Neural crest cell (in vitro differentiated cells): ENCODE measurements around the gene CAPNS1. TPM values are rescaled to one million over a fixed set of nuclear protein-coding genes. Genes with fewer than 3 reads are reported as not detected.

Experiments used
- DNase-seq: peaks from one replicate; pipeline ENCODE4 v3.0.0; 2021; ENCODE audit warnings: low read depth, mixed read lengths, low spot score
- H3K27ac Mint-ChIP-seq: one replicate; pipeline ENCODE4 v1.8.0; 2021; ENCODE audit warnings: mild to moderate bottlenecking, mixed read lengths; ENCODE audit not compliant: unreplicated experiment
- H3K27me3 Mint-ChIP-seq: 2 replicates; pipeline ENCODE4 v1.8.0; 2021; ENCODE audit warnings: low read depth, mild to moderate bottlenecking, mixed read lengths
- H3K36me3 Mint-ChIP-seq: 2 replicates; pipeline ENCODE4 v1.8.0; 2021; ENCODE audit warnings: low read depth, mild to moderate bottlenecking, mixed read lengths
- H3K4me1 Mint-ChIP-seq: 2 replicates; pipeline ENCODE4 v1.8.0; 2021; ENCODE audit warnings: mixed read lengths
- H3K4me3 Mint-ChIP-seq: one replicate; pipeline ENCODE4 v1.8.0; 2021; ENCODE audit warnings: mild to moderate bottlenecking, mixed read lengths
- H3K9me3 Mint-ChIP-seq: 2 replicates; pipeline ENCODE4 v1.8.0; 2021; ENCODE audit warnings: mixed read lengths
- total RNA-seq: library from RNA; stranded (reverse); gene quantifications from 2 replicates; pipeline ENCODE4 v1.2.1, GENCODE V29; 2021
- TF ChIP-seq, protein P1 (sequence below): fragments of 200-600 bp; sonication (generic); conservative IDR thresholded peaks from 2 replicates; pipeline ENCODE4 v1.5.0; 2021; ENCODE audit warnings: antibody characterized with exemption, mild to moderate bottlenecking

Gene CAPNS1
- total RNA-seq, 1 donor from 2014 or later: 321 TPM

DNA sequence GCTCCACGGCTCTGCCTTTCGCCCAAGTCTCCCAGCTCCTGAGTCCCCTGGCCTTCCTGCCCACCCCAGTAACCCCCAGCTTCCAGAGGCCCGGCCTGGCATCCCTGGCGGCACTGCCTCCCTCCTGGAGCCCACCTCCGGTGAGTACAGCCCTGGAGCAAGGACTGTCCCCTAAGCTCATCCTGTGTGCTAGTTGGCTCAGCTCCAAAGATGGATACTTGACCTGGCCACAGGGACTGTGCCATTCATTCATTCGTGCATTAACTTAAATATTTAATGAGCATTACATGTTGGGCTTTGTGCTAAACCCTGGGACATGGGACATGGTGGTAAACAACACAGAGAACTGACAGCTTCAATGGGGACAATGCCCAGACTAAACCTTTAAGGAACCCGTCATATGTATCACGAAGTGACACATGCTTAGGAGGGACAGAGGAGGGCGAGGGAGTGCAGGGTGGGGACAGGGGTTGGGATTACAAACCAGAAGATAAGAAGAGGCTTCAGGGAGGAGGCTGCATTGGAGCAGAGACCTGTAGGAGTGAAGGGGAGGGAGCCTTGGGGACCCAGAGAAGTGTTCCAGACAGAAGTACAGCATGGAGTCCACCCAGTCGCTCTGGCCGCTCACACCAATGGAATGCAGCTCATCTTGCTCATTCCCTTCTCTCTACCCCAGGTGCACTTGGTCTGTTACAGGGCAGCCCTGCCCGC is 35.9 kb upstream of the CAPNS1 start:
- TF ChIP-seq, protein P1, sequence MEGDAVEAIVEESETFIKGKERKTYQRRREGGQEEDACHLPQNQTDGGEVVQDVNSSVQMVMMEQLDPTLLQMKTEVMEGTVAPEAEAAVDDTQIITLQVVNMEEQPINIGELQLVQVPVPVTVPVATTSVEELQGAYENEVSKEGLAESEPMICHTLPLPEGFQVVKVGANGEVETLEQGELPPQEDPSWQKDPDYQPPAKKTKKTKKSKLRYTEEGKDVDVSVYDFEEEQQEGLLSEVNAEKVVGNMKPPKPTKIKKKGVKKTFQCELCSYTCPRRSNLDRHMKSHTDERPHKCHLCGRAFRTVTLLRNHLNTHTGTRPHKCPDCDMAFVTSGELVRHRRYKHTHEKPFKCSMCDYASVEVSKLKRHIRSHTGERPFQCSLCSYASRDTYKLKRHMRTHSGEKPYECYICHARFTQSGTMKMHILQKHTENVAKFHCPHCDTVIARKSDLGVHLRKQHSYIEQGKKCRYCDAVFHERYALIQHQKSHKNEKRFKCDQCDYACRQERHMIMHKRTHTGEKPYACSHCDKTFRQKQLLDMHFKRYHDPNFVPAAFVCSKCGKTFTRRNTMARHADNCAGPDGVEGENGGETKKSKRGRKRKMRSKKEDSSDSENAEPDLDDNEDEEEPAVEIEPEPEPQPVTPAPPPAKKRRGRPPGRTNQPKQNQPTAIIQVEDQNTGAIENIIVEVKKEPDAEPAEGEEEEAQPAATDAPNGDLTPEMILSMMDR: no peak
- H3K27me3 Mint-ChIP-seq: no peaks in the 10 kb centered on the region
- no peaks in the 10 kb centered on the region for H3K9me3 Mint-ChIP-seq
- H3K27ac Mint-ChIP-seq: no peak overlapping the region
- H3K4me3 Mint-ChIP-seq: no peak overlapping the region
- DNase-seq: no peak
- peaks cover 3% of the 10 kb centered on the region for H3K36me3 Mint-ChIP-seq
- no peaks in the 10 kb centered on the region for H3K4me1 Mint-ChIP-seq

DNA sequence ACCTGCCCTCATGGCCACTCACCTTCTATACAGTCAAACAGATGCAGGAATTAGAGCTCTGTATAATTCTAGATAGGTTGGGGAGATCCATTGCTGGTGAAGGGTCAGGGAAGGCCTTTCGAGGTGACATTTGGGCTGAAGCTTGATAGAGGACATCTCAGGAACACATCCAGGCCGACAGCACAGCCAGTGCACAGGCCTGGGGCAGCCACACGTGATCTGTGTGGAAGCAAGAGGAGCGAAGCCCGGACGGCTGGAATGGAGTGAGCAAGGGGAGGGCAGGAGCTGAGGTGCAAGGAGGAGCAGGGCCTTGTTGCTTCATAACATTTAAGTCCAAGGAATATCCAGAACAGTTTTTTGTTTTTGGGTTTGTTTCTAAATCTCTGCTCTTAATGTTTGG is 33.4 kb upstream of the CAPNS1 start:
- no peaks in the 10 kb centered on the region for H3K9me3 Mint-ChIP-seq
- no peaks in the 10 kb centered on the region for H3K4me1 Mint-ChIP-seq

DNA sequence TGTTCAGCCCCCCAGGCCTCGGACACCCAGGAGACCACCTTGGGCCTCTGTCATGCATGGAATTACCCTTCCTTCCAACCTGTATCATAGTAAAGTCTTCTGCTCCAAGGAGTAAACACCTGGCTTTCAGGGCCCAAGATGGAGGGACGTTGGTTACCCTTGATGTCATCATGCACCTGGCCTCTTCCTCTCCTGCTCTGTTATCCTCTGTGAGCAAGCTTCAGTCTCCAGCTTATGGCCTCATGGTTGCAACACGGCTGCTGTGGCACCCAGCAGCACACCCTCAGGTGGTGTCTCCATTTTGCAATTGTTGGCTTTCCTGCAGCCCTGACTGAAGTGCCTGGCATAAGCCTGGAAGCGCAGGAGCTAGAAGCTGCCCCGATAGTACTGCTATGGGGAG is 32.9 kb upstream of the CAPNS1 start:
- TF ChIP-seq, protein P1: no peak
- H3K27ac Mint-ChIP-seq: no peak overlapping the region
- H3K4me3 Mint-ChIP-seq: peak overlapping the region; percentile 59
- peaks cover 3% of the 10 kb centered on the region for H3K36me3 Mint-ChIP-seq
- no peak for DNase-seq
- no peaks in the 10 kb centered on the region for H3K4me1 Mint-ChIP-seq
- H3K9me3 Mint-ChIP-seq: no peaks in the 10 kb centered on the region
- H3K27me3 Mint-ChIP-seq: no peaks in the 10 kb centered on the region

More for the DNA sequence above, 33.4 kb upstream of the CAPNS1 start:
- H3K27me3 Mint-ChIP-seq: no peaks in the 10 kb centered on the region
- DNase-seq: no peak
- TF ChIP-seq, protein P1: no peak
- H3K27ac Mint-ChIP-seq: no peak overlapping the region
- no peak overlapping the region for H3K4me3 Mint-ChIP-seq
- H3K36me3 Mint-ChIP-seq: peaks cover 3% of the 10 kb centered on the region

DNA sequence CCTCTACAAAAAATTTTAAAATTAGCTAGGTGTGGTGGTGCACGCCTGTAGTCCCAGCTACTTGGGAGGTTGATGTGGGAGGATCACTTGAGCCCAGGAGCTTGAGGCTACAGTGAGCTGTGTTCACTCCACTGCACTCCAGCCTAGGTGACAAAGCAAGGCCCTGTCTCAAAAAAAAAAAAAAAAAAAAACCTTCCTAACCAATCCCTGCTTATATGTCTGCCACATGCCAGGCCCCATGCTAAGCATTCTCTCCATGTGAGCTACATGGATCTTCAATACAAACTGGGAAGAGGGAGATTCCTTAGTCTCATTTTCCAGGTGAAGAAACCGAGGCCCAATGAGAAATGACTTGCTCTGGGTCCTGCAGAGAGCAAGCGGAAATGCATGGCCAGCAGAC is 31.2 kb upstream of the CAPNS1 start:
- H3K9me3 Mint-ChIP-seq: no peaks in the 10 kb centered on the region
- TF ChIP-seq, protein P1: no peak
- H3K4me3 Mint-ChIP-seq: peak overlapping the region; percentile 71
- no peak for DNase-seq
- H3K36me3 Mint-ChIP-seq: peaks cover 6% of the 10 kb centered on the region
- no peak overlapping the region for H3K27ac Mint-ChIP-seq
- no peaks in the 10 kb centered on the region for H3K27me3 Mint-ChIP-seq
- H3K4me1 Mint-ChIP-seq: peaks cover 8% of the 10 kb centered on the region

DNA sequence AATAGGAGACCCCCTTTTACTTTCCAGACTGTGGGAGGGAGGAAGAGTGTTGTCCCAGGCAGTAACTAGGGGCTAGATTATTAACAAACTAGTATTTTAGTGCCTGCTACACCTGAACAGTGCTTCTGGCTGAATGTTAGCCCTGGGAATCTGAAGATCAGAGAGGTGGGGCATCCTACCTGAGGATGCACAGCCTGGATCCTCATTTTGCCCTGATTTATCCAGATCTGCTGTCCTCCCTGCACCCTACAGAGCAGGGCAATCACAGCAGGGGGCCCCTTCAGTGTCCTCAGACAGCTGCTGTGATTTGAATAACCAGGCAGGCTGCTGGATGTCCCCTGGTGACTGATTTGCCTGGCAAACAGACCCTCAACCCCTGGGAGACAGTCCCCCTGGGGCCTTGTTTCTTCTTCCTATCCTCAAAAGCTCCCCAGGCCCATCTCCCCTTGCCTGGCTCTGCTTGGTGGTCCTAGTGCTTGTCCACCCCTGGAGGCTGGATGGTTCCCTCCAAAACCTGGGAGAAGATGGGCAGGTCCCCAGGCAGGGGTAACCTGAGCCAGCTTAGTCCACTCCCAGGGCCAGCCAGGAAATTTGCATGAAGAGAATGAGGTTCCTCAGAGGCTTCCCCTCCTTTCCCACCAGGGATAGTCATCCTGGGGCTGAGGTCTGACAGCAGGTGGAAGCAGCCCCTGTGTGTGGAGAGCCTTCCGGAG is 29.2 kb upstream of the CAPNS1 start, which contains the start of gene OVOL3:
Gene OVOL3, plus strand, starts transcription at position 657 of the 713 bp plus-strand sequence. CDS start 60 bp downstream, outside the sequence.
- Mint-ChIP-seq H3K27me3 (peaks cover 5% of the 10 kb centered on the region), H3K36me3 (peaks cover 10% of the 10 kb centered on the region), H3K27ac (no peak within 1 kb of the TSS), H3K9me3 (no peaks in the 10 kb centered on the region), H3K4me3 (peak within 1 kb of the TSS; percentile 50), H3K4me1 (peaks cover 22% of the 10 kb centered on the region)
- DNase-seq: no peak
- TF ChIP-seq, protein P1: no peak
